Nephron progenitor cell (in vitro differentiated cells): ENCODE results near the gene BAG3.

Source experiments
- DNase-seq: peaks from one replicate; pipeline ENCODE4 v3.0.0; 2021
- H3K27ac Mint-ChIP-seq: 2 replicates; pipeline ENCODE4 v1.8.0; 2021; ENCODE audit warnings: mild to moderate bottlenecking, moderate library complexity, mixed read lengths
- H3K27me3 Mint-ChIP-seq: 2 replicates; pipeline ENCODE4 v1.8.0; 2021; ENCODE audit warnings: mild to moderate bottlenecking, low read depth, mixed read lengths; ENCODE audit not compliant: poor library complexity
- H3K36me3 Mint-ChIP-seq: 2 replicates; pipeline ENCODE4 v1.8.0; 2021; ENCODE audit warnings: low read depth, mixed read lengths
- H3K4me1 Mint-ChIP-seq: 2 replicates; pipeline ENCODE4 v1.8.0; 2021; ENCODE audit warnings: mixed read lengths
- H3K4me3 Mint-ChIP-seq: 2 replicates; pipeline ENCODE4 v1.8.0; 2021; ENCODE audit warnings: mild to moderate bottlenecking, moderate library complexity, mixed read lengths
- H3K9me3 Mint-ChIP-seq: 2 replicates; pipeline ENCODE4 v1.8.0; 2021; ENCODE audit warnings: mild to moderate bottlenecking, moderate library complexity, mixed read lengths
- TF ChIP-seq, protein P1 (sequence below): fragments of 200-600 bp; sonication (generic); IDR thresholded peaks from 2 replicates; pipeline ENCODE4 v1.5.0; 2021; ENCODE audit warnings: antibody characterized with exemption

Gene BAG3

DNA sequence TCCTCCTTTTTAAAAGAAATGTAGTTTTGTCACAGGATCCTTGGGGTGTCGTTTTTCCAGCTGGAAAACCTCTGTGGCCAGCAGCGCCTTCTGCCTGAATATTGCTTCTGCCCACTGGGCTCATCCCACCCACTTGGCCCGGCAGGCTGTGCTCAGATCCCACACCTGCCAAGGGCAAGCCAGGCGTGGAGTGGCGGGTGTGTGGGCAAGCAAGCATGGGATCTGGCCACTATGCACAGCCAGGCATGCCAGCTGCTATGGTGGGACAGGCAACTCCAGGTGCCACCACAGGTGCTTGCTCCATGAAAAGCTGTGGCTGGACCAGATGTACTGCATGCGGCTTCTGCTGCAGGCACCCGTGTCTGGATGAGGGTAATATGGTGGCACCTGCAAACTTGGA is 43.4 kb downstream of the BAG3 start:
- Mint-ChIP-seq H3K27me3 (peaks cover 16% of the 10 kb centered on the region), H3K4me3 (no peak overlapping the region), H3K36me3 (no peaks in the 10 kb centered on the region), H3K9me3 (peaks cover 22% of the 10 kb centered on the region), H3K27ac (peak overlapping the region; percentile 79), H3K4me1 (peaks cover 38% of the 10 kb centered on the region)
- DNase-seq: no peak
- TF ChIP-seq, protein P1, sequence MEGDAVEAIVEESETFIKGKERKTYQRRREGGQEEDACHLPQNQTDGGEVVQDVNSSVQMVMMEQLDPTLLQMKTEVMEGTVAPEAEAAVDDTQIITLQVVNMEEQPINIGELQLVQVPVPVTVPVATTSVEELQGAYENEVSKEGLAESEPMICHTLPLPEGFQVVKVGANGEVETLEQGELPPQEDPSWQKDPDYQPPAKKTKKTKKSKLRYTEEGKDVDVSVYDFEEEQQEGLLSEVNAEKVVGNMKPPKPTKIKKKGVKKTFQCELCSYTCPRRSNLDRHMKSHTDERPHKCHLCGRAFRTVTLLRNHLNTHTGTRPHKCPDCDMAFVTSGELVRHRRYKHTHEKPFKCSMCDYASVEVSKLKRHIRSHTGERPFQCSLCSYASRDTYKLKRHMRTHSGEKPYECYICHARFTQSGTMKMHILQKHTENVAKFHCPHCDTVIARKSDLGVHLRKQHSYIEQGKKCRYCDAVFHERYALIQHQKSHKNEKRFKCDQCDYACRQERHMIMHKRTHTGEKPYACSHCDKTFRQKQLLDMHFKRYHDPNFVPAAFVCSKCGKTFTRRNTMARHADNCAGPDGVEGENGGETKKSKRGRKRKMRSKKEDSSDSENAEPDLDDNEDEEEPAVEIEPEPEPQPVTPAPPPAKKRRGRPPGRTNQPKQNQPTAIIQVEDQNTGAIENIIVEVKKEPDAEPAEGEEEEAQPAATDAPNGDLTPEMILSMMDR: no peak

- TF ChIP-seq, protein P1: no peak
- peaks cover 15% of the 10 kb centered on the region for H3K9me3 Mint-ChIP-seq
- H3K27me3 Mint-ChIP-seq: peaks cover 20% of the 10 kb centered on the region
- no peak for DNase-seq
- H3K4me1 Mint-ChIP-seq: no peaks in the 10 kb centered on the region
- H3K4me3 Mint-ChIP-seq: no peak overlapping the region
- no peak overlapping the region for H3K27ac Mint-ChIP-seq
- no peaks in the 10 kb centered on the region for H3K36me3 Mint-ChIP-seq
Observed at GRCh38 chr10:119700321-119700954, 49.3 kb downstream of the BAG3 start.

DNA sequence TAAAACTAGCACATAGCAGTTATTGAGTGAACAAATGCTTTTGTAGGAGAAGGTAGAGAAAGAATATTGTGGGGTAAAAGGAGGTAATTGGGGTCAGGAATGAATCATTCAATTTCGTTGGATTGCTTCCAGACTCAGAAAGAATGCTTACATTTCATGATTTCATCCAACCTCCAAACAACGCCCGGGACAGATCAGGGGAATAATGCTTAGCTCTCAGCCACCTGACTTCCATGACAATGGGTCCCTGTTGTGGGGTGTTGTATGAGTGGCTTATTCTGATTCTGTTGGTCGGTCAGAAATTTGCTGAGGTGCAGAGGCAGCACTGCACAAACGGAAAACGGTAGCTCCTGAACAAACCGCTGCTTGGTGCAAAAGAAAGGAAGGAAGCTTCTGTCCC is 50.7 kb downstream of the BAG3 start:
- no peak for DNase-seq
- no peaks in the 10 kb centered on the region for H3K4me1 Mint-ChIP-seq
- no peak overlapping the region for H3K4me3 Mint-ChIP-seq
- peaks cover 11% of the 10 kb centered on the region for H3K36me3 Mint-ChIP-seq
- TF ChIP-seq, protein P1: no peak
- H3K27me3 Mint-ChIP-seq: peaks cover 19% of the 10 kb centered on the region
- no peak overlapping the region for H3K27ac Mint-ChIP-seq
- H3K9me3 Mint-ChIP-seq: peaks cover 15% of the 10 kb centered on the region

GRCh38 chr10:119702583-119702982 is 51.4 kb downstream of the BAG3 start:
- TF ChIP-seq, protein P1: no peak
- H3K4me1 Mint-ChIP-seq: no peaks in the 10 kb centered on the region
- no peak for DNase-seq
- peaks cover 18% of the 10 kb centered on the region for H3K36me3 Mint-ChIP-seq
- no peak overlapping the region for H3K4me3 Mint-ChIP-seq
- H3K27ac Mint-ChIP-seq: no peak overlapping the region
- H3K9me3 Mint-ChIP-seq: peaks cover 22% of the 10 kb centered on the region
- H3K27me3 Mint-ChIP-seq: peaks cover 22% of the 10 kb centered on the region

DNA sequence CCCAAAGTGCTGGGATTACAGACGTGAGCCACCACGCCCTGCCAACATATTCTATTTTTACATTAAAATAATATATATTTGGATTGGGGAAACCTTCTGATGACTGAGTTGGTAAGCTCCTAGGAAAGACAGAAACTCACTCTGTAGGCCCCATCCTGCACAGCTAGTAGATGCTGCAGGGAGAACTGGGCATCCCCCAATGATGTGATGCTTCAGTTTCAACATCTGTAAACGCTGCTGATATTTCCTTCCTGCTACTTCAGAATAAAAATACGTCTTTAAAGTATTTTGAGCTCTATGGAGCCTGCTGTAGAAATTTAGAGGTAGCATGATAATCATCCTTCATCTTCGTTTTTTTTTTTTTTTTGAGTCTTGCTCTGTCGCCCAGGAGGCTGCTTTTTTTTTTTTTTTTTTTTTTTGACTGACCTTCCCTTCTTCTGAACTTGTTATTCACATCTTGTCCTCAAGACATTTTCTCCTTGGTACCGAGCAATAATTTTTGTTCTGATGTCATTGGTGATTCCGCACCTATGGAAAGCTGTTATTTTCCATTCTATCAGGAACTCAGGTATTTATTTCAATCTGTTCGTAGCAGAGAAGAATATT is 52.8 kb downstream of the BAG3 start:
- Mint-ChIP-seq H3K36me3 (peaks cover 22% of the 10 kb centered on the region), H3K9me3 (peaks cover 25% of the 10 kb centered on the region), H3K4me3 (no peak overlapping the region), H3K4me1 (no peaks in the 10 kb centered on the region), H3K27ac (no peak overlapping the region), H3K27me3 (peaks cover 21% of the 10 kb centered on the region)
- TF ChIP-seq, protein P1: no peak
- no peak for DNase-seq

- H3K27me3 Mint-ChIP-seq: peaks cover 18% of the 10 kb centered on the region
- H3K4me3 Mint-ChIP-seq: no peak overlapping the region
- no peak overlapping the region for H3K27ac Mint-ChIP-seq
- H3K4me1 Mint-ChIP-seq: no peaks in the 10 kb centered on the region
- peaks cover 22% of the 10 kb centered on the region for H3K36me3 Mint-ChIP-seq
- no peak for DNase-seq
- TF ChIP-seq, protein P1: no peak
- peaks cover 38% of the 10 kb centered on the region for H3K9me3 Mint-ChIP-seq
Observed at GRCh38 chr10:119705434-119705831, 54.3 kb downstream of the BAG3 start.
